Endothelial cell of umbilical vein (primary cell): Measurements from ENCODE around the gene ARMH4.

Experiments used
- EZH2 ChIP-seq: IDR thresholded peaks from 2 replicates; pipeline ENCODE4 v1.6.1; 2012; ENCODE audit warnings: borderline replicate concordance, low read depth, mild to moderate bottlenecking, moderate library complexity, low read length, inconsistent platforms; ENCODE audit not compliant: severe bottlenecking
- FOS ChIP-seq: IDR thresholded peaks from 2 replicates; pipeline ENCODE4 v1.6.1; 2011; ENCODE audit warnings: mild to moderate bottlenecking, low read length, moderate library complexity, borderline replicate concordance; ENCODE audit not compliant: insufficient read depth
- GATA2 ChIP-seq: IDR thresholded peaks from 2 replicates; pipeline ENCODE4 v1.7.0; 2011; ENCODE audit warnings: low read depth, mild to moderate bottlenecking, moderate library complexity, mixed read lengths, low read length; ENCODE audit not compliant: insufficient read length, insufficient read depth
- JUN ChIP-seq: IDR thresholded peaks from 2 replicates; pipeline ENCODE4 v1.6.1; 2011; ENCODE audit warnings: borderline replicate concordance, low read depth; ENCODE audit not compliant: insufficient read length, insufficient read depth
- MYC ChIP-seq: IDR thresholded peaks from one replicate; pipeline ENCODE4 v1.6.1; 2011; ENCODE audit warnings: mild to moderate bottlenecking, low read depth, low read length
- POLR2A ChIP-seq: IDR thresholded peaks from 2 replicates; pipeline ENCODE4 v1.6.1; 2012; ENCODE audit warnings: low read depth, mild to moderate bottlenecking, control low read depth, low read length
- POLR2AphosphoS5 ChIP-seq: IDR thresholded peaks from 2 replicates; pipeline ENCODE4 v1.6.1; 2012; ENCODE audit warnings: low read depth, mild to moderate bottlenecking, control low read depth, low read length, moderate library complexity; ENCODE audit not compliant: insufficient read depth
- TF ChIP-seq, protein P1 (sequence below), 2 donors: IDR thresholded peaks; 1 replicate in 1 of 2; 2 replicates in 1 of 2; pipeline ENCODE4 v1.5.1; 2011; ENCODE audit warnings: low read length in 2 of 2, mild to moderate bottlenecking in 2 of 2, moderate library complexity in 2 of 2, control low read depth in 1 of 2, inconsistent platforms in 1 of 2, low read depth in 1 of 2; ENCODE audit not compliant: insufficient read depth in 1 of 2; ENCODE audit errors: extremely low read depth in 1 of 2

DNA sequence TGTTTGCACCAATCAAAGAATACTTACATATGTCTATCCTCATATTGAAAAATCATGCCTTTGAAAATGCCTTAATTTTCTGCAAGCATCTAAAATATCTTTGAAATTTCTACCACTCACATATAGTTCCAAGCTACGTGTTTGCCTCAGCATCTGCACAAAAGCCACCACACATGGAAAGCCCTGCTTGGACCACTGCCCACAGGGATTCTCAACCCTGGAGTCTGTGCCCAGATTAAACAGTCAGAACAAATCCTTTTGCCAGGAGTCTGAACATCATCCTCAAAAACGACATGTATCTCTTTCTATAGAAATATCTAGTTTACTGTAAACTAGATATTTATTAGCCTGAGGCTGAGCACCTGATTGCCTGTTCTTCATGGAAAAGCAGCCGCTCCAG lies 32.6 kb downstream of the ARMH4 start:
- TF ChIP-seq EZH2 (no peak), JUN (no peak), POLR2A (no peak), POLR2AphosphoS5 (no peak), FOS (no peak), GATA2 (no peak), MYC (no peak)
- TF ChIP-seq, protein P1, sequence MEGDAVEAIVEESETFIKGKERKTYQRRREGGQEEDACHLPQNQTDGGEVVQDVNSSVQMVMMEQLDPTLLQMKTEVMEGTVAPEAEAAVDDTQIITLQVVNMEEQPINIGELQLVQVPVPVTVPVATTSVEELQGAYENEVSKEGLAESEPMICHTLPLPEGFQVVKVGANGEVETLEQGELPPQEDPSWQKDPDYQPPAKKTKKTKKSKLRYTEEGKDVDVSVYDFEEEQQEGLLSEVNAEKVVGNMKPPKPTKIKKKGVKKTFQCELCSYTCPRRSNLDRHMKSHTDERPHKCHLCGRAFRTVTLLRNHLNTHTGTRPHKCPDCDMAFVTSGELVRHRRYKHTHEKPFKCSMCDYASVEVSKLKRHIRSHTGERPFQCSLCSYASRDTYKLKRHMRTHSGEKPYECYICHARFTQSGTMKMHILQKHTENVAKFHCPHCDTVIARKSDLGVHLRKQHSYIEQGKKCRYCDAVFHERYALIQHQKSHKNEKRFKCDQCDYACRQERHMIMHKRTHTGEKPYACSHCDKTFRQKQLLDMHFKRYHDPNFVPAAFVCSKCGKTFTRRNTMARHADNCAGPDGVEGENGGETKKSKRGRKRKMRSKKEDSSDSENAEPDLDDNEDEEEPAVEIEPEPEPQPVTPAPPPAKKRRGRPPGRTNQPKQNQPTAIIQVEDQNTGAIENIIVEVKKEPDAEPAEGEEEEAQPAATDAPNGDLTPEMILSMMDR (IDR thresholded peaks at IDR 0.05; ENCODE audit: extremely low read depth in 1 of 2, insufficient read depth in 1 of 2, low read depth in 1 of 2, low read length in 2 of 2), result no peak
